ENCODE measurements around the gene C1QC.
"Not testable (repeated sequence)": the region's sequence is repeated elsewhere in the genome, so short reads cannot be mapped to it uniquely, and the experiment has no call there.

C1QC gene

GRCh38 chr1:22670352-22670975 is 27.0 kb downstream of the C1QC start:
- TF ChIP-seq, protein P1, sequence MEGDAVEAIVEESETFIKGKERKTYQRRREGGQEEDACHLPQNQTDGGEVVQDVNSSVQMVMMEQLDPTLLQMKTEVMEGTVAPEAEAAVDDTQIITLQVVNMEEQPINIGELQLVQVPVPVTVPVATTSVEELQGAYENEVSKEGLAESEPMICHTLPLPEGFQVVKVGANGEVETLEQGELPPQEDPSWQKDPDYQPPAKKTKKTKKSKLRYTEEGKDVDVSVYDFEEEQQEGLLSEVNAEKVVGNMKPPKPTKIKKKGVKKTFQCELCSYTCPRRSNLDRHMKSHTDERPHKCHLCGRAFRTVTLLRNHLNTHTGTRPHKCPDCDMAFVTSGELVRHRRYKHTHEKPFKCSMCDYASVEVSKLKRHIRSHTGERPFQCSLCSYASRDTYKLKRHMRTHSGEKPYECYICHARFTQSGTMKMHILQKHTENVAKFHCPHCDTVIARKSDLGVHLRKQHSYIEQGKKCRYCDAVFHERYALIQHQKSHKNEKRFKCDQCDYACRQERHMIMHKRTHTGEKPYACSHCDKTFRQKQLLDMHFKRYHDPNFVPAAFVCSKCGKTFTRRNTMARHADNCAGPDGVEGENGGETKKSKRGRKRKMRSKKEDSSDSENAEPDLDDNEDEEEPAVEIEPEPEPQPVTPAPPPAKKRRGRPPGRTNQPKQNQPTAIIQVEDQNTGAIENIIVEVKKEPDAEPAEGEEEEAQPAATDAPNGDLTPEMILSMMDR (IDR thresholded peaks at IDR 0.05; ENCODE audit: borderline replicate concordance, insufficient read depth, low read depth, low read length), result no peak
- H3K4me3 ChIP-seq (ENCODE audit: low read depth, low read length), result no peak overlapping the region

DNA sequence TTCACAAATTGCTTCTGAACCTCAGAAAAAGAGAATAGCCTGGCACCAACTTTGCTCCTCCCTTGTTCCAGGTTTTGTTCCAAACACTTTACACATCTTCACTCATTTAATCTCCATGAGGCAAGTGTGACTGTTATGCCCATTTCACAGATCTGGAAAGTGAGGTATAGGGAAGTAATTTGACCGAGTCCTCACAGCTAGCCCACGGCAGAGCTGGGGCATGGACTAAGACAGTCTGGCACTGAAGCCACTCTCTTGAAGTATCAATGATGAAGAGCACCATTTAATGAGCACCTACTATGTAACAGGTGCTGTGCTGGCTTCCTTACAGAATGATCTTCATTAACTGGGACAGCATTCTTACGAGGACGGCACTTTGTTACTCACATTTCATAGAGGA is 28.6 kb downstream of the C1QC start:
- TF ChIP-seq, protein P1 (IDR thresholded peaks at IDR 0.05; ENCODE audit: borderline replicate concordance, insufficient read depth, low read depth, low read length), result no peak
- no peak overlapping the region for H3K4me3 ChIP-seq (ENCODE audit: low read depth, low read length)

GRCh38 chr1:22673486-22674409 is 30.3 kb downstream of the C1QC start:
- no peak overlapping the region for H3K4me3 ChIP-seq (ENCODE audit: low read depth, low read length)

DNA sequence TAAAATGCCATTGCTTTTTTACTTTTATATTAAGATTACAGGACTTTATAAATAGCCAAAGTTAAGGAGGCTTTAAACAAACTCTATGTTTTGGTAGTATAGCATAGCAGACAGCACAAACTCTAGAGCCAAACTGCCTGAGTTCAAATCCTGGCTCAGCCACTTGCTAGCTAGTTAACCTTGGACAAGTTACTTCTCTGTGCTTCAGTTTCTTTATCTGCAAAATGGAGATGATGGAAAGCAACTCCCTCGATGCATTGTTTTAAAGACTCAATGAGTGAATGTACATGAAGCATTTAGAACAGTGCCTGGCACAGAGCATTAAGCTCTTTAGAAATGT is 30.9 kb downstream of the C1QC start:
- TF ChIP-seq, protein P1 (IDR thresholded peaks at IDR 0.05; ENCODE audit: borderline replicate concordance, insufficient read depth, low read depth, low read length), result no peak

More at GRCh38 chr1:22673486-22674409, 30.3 kb downstream of the C1QC start:
- TF ChIP-seq, protein P1 (IDR thresholded peaks at IDR 0.05; ENCODE audit: borderline replicate concordance, insufficient read depth, low read depth, low read length), result peak; percentile 57; the same call in 1 of the 2 replicates

DNA sequence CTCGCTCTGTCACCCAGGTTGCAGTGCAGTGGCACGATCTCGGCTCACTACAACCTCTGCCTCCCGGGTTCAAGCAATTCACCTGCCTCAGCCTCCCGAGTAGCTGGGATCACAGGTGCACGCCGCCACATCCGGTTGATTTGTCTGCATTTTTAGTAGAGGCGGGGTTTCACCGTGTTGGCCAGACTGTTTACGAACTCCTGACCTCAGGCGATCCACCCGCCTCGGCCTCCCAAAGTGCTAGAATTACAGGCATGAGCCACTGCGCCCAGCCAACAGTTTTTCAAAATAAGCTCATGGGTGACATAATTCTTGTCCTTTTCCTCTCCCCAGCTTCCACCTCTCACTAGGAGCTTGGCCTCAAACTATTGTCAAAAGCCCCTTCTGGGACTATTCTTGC is 32.7 kb downstream of the C1QC start:
- H3K4me3 ChIP-seq (ENCODE audit: low read depth, low read length), result not testable (repeated sequence)

More for the DNA sequence above, 30.9 kb downstream of the C1QC start:
- no peak overlapping the region for H3K4me3 ChIP-seq (ENCODE audit: low read depth, low read length)

DNA sequence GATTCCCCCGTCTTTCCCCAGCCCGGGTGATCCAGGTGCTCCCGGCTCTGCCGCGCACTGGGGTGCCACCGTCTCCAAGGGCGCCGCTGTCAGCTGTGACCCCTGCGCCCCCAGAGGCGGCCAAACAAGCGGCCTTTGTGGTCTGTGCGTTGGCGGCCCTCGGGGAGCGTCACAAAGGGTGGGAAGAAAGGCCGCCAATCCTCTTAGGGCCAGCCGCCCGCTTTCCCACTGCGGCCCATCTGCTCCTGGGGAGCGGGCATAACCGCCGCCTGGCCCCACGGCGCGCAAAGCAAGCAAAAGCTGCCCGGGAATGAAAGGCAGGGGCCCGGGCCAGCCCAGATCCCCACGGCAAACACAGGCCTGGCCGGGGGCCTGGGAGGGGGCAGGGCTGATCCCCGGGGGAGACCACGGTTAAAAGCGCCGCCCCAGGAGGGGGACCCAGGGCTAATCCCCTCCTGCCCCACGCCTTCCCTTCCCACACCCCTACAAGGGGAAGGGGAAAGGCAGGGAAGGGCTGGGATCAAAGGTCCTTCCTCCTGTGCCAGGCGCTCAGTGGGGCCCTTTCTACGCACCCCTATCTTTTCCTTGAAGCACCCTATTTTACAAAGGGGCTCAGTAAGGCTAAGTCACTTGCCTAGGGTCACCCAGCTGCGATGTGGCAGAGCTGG is 33.6 kb downstream of the C1QC start:
- TF ChIP-seq, protein P1 (IDR thresholded peaks at IDR 0.05; ENCODE audit: borderline replicate concordance, insufficient read depth, low read depth, low read length), result no peak
- H3K4me3 ChIP-seq (ENCODE audit: low read depth, low read length), result no peak overlapping the region
